ENCODE measurements around the gene PARP1.

PARP1 gene

GRCh38 chr1:226324479-226324878 is 83.4 kb downstream of the PARP1 start:
- peaks cover 18% of the 10 kb centered on the region for H3K27me3 Mint-ChIP-seq
- DNase-seq = no peak
- CTCF ChIA-PET = interaction anchor here (1.0 kb wide), 1 partner anchor 8 kb away, joined by 3 read pairs; no protein-coding TSS in a partner anchor
- H3K4me1 Mint-ChIP-seq = peaks cover 6% of the 10 kb centered on the region
- H3K9me3 Mint-ChIP-seq = no peaks in the 10 kb centered on the region
- no peak overlapping the region for H3K4me3 Mint-ChIP-seq
- H3K36me3 Mint-ChIP-seq = no peaks in the 10 kb centered on the region
- H3K27ac Mint-ChIP-seq = no peak overlapping the region

- Mint-ChIP-seq H3K4me3 (no peak overlapping the region), H3K27ac (no peak overlapping the region), H3K36me3 (no peaks in the 10 kb centered on the region), H3K4me1 (peaks cover 6% of the 10 kb centered on the region), H3K27me3 (peaks cover 23% of the 10 kb centered on the region), H3K9me3 (no peaks in the 10 kb centered on the region)
- CTCF ChIA-PET = no interaction called here
- no peak for DNase-seq
Observed at GRCh38 chr1:226322986-226323385, 84.9 kb downstream of the PARP1 start.

- no peak overlapping the region for H3K4me3 Mint-ChIP-seq
- no peaks in the 10 kb centered on the region for H3K9me3 Mint-ChIP-seq
- CTCF ChIA-PET = interaction anchor here (0.6 kb wide), 1 partner anchor 157 kb away, joined by 3 read pairs; no protein-coding TSS in a partner anchor
- H3K36me3 Mint-ChIP-seq = no peaks in the 10 kb centered on the region
- H3K4me1 Mint-ChIP-seq = no peaks in the 10 kb centered on the region
- no peak for DNase-seq
- no peak overlapping the region for H3K27ac Mint-ChIP-seq
- H3K27me3 Mint-ChIP-seq = peaks cover 35% of the 10 kb centered on the region
Observed at GRCh38 chr1:226320930-226321329, 87.0 kb downstream of the PARP1 start.

GRCh38 chr1:226318471-226318870 is 89.4 kb downstream of the PARP1 start:
- H3K27ac Mint-ChIP-seq = no peak overlapping the region
- no peaks in the 10 kb centered on the region for H3K36me3 Mint-ChIP-seq
- CTCF ChIA-PET = interaction anchor here (1.4 kb wide), 1 partner anchor 15 kb away, joined by 3 read pairs; no protein-coding TSS in a partner anchor
- no peaks in the 10 kb centered on the region for H3K9me3 Mint-ChIP-seq
- no peak for DNase-seq
- H3K4me1 Mint-ChIP-seq = no peaks in the 10 kb centered on the region
- no peak overlapping the region for H3K4me3 Mint-ChIP-seq
- H3K27me3 Mint-ChIP-seq = peaks cover 35% of the 10 kb centered on the region

GRCh38 chr1:226314055-226314454 is 93.8 kb downstream of the PARP1 start:
- peaks cover 58% of the 10 kb centered on the region for H3K27me3 Mint-ChIP-seq
- no peak overlapping the region for H3K27ac Mint-ChIP-seq
- no peaks in the 10 kb centered on the region for H3K36me3 Mint-ChIP-seq
- H3K9me3 Mint-ChIP-seq = no peaks in the 10 kb centered on the region
- DNase-seq = no peak
- no peak overlapping the region for H3K4me3 Mint-ChIP-seq
- peaks cover 10% of the 10 kb centered on the region for H3K4me1 Mint-ChIP-seq
- CTCF ChIA-PET = no interaction called here

- no peak for DNase-seq
- Mint-ChIP-seq H3K4me3 (no peak overlapping the region), H3K27me3 (peaks cover 48% of the 10 kb centered on the region), H3K9me3 (no peaks in the 10 kb centered on the region), H3K27ac (no peak overlapping the region), H3K4me1 (peaks cover 16% of the 10 kb centered on the region), H3K36me3 (no peaks in the 10 kb centered on the region)
- CTCF ChIA-PET = interaction anchor here (2.6 kb wide), 1 partner anchor 21 kb away, joined by 12 read pairs; no protein-coding TSS in a partner anchor
Observed at GRCh38 chr1:226312065-226312464, 95.8 kb downstream of the PARP1 start.

- Mint-ChIP-seq H3K27ac (no peak overlapping the region), H3K4me3 (no peak overlapping the region), H3K9me3 (no peaks in the 10 kb centered on the region), H3K36me3 (no peaks in the 10 kb centered on the region), H3K27me3 (peaks cover 45% of the 10 kb centered on the region), H3K4me1 (peaks cover 23% of the 10 kb centered on the region)
- DNase-seq = no peak
- CTCF ChIA-PET = interaction anchor here (1.2 to 3.2 kb wide), 4 partner anchors 22 to 246 kb away, joined by 3 to 12 read pairs (median 8); no protein-coding TSS in a partner anchor
Observed at GRCh38 chr1:226311376-226311775, 96.5 kb downstream of the PARP1 start.

Data from activated naive CD4-positive, alpha-beta T cell treated with anti-CD3 and anti-CD28 coated beads, Interleukin-2, amount 10 ng/mL, durations not matched to agents 7 days and 5 days (primary cell).